Fibroblast of skin of left quadriceps (primary cell): ENCODE data around the gene RNF8.
A peak's percentile ranks its signal among the peaks of the same experiment; 100 is the strongest.
"Not testable (repeated sequence)": the region's sequence is repeated elsewhere in the genome, so short reads cannot be mapped to it uniquely, and the experiment has no call there.

Experiments
- DNase-seq, 2 experiments: peaks; one replicate each; pipeline ENCODE4 v3.0.0-alpha.2; 2013; ENCODE audit warnings: low read depth in 2 of 2

RNF8 gene, protein sequence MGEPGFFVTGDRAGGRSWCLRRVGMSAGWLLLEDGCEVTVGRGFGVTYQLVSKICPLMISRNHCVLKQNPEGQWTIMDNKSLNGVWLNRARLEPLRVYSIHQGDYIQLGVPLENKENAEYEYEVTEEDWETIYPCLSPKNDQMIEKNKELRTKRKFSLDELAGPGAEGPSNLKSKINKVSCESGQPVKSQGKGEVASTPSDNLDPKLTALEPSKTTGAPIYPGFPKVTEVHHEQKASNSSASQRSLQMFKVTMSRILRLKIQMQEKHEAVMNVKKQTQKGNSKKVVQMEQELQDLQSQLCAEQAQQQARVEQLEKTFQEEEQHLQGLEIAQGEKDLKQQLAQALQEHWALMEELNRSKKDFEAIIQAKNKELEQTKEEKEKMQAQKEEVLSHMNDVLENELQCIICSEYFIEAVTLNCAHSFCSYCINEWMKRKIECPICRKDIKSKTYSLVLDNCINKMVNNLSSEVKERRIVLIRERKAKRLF

DNA sequence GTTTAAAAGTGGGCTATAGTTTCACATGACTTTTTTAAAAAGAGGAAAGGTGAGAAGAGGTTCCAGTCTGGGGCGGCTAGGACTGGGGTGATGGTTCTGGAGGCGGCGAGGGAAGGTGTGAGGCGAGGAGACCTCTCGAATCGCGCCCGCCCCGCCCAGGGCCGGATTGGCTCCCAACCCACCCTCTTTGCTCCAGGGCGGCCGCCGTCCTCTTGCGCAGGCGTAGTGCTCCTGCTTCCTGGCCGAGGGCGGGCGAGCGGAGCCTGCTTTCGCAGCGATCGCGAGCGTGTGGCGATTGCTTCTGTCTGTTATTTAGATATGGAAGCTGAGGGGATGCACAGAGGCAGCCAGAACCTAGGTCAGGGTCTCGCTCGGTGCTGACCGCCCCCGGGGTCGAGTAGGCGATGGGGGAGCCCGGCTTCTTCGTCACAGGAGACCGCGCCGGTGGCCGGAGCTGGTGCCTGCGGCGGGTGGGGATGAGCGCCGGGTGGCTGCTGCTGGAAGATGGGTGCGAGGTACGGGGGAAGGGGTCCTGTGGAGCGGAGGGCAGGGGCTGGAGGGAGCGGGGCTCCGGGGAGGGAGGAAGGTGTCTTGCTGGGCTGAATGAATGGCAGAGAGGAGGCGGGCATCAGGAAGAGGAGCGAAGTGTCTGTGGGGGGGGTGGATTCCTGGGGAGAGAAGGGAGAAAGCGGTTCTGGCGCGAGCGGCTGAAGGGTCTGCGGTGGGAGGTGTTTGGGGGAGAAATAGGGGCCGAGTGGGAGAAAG, at the start of gene RNF8:
TSS of gene RNF8 (plus strand) at position 223 of the 765 bp plus-strand sequence. CDS start at position 405, 182 bp downstream.
- peak; percentile 54 to 62 for DNase-seq

DNA sequence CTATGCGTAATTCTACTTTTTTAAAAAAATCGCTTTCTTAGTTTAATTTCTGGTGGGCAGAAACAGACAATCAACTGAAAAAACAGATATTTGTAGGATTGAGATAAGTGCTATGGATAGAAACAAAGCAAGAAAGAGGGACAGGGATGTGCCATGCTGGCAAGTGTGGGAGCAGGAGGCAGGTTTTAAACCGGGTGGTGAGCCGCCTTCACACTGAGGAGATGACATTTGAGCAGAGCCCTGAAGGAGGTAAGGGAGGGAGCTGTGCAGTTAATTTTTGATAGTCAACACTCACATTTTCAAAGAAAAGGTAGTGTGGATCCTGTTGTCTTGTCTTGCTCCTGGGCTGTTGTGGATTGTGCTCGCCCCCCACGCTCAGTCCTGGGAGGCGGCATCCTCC, 49.0 kb upstream of the RNF8 start:
- DNase-seq: no peak

DNA sequence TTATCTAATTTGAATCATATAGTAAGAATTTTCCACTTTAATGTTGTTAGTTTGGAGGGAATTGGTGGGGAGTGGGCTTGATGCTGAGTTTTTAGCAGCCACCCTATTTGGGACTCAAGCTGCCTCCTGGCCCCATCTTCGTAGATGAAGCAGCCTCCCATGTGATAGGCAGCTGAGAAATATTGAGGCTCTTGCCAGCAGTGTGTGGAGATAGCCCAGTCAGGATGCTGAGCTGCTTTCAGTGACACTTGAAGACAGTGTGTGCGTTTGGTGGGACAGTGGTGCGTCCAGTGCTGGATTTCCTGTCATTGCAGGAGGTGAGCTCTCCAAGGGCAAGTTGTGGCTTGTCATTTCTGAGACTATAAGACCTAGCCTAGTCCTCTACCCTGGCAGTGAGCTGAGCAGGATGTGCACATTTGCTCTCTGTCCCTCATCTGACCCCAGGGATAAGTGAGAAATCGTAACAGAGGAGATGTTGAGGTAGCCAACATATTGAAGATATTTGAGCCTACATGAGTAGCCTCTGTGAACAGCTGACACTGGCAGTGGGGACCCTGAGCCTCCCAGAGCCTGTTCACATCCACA, 47.9 kb upstream of the RNF8 start:
- no peak for DNase-seq

DNA sequence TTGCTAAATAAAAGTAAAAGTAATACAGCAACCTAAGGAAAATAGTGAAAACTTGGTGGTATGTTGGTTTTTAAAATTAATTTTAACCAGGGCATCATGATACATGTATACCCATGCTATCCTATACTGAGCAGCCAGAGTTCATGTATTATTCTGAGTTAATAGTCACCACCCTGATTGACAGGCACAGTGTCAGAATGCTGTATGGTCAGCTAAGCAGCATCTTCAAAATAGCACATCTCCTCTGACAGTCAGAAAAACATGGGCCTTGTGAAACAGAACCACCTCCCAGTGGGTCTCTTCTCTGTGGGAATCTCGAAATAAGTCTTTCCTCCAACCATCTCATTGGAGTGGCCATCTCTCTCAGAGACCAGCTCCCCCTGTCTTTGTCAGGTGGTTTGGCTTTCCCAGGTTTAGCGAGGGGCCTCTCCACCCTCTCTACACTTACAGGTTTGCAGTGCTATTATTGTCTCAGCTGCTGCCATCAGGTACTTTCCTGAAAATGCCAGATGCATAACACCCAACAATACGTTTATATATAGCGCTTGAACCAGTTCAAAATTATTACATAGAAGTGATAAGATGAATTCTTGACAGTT, 47.1 kb upstream of the RNF8 start:
- no peak for DNase-seq

DNA sequence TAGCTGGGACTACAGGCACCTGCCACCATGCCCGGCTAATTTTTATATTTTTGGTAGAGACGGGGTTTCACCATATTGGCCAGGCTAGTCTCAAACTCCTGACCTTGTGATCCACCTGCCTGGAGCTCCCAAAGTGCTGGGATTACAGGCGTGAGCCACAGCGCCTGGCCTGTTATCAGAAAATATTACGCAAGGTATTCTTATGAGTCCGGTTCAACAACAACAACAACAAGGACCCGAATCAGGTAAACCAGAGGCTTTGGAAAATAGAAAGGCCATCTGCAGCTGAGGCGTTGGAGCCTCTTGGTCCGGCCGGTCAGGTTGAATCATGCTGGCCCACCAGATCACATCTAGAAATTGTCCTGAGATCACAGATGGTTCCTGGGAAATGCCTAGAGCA, 46.3 kb upstream of the RNF8 start:
- DNase-seq: not testable (repeated sequence)

DNA sequence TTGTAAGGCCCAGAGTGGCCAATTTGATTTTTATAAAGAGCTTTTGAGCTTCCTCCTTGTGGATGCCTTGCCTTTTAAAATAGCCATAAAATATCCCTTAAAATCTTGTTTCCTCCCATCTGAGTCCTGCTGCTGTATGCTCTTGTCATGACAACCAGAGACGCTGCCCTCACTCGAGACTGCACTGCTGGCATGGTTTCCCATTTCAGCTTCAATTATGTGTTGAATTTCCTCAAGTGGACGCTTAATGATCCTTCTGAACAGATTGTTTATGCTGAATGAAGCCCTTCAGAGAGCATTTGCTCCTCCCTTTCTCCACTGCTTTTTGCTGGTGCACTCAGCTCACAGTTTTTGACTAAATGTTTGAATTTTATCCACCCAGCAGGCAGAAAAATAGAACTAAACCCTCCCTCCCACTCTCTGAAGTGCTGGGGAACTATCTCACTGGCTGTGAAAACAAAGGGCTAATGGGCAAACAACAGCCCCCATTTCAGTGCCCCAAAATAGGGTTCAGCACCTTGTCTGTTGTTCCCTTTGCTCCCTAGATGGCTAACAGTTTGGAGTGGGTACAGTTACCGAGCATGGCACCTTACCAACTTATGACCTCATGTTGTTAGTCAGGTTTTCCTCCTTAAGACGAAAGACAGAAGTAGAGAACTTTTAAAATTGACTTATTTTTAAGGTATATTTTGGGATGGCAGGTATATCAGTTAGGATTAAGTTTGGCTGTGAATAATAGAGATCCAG, 45.5 kb upstream of the RNF8 start:
- no peak for DNase-seq

DNA sequence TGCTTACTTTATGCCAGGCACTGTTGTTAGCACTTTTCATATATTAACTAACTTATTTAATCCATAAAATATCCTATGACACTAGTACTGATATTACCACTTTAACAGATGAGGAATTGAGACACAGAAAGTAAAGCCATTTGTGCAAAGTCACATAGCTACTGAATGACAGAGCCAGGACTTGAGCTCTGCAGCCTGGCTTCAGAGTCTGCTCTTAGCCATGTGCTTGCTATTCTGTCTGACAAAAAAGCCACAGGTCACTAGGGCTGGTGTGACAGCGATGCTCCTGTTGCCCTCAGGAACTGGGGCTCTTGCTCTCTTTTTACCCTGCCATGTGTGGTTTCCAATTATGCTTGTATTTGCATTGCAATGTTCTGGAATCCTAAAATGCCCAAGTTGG, 44.7 kb upstream of the RNF8 start:
- DNase-seq: no peak

DNA sequence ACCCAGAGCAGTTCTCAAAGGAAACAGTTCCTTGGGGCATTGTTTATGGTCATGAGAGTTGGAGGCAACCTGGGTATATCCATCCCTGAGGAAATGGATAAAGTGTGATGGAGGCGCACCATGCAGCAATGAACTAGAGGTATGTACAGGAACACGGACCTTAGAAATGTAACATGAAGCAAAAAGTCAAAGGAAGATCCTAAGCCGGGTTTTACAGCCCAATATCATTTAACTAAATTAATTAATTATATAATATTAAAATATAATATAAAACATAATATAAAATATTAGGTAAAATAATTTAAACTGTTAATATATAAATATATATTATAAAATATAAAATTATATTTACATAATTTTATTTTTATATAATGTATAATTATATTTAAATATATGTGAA, 44.1 kb upstream of the RNF8 start:
- no peak for DNase-seq

DNA sequence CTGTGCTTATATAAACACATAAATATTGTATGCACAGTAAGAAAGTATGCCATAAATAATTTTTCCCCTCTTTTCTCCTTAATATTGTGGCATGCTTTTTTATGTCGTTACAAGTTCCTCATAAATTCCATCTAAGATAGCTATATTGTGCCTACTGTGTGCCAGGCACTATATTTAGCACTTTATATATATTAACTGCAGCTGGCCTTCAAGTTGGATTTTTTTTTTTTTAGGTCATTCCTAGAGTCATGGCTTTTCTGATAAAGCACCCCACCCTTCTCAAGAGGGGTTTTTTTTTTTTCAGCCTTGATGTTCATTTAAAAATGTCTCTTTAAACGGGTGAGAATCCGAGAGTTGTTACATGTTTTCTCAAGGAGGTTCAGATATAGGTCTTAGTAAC, 42.8 kb upstream of the RNF8 start:
- DNase-seq: no peak

DNA sequence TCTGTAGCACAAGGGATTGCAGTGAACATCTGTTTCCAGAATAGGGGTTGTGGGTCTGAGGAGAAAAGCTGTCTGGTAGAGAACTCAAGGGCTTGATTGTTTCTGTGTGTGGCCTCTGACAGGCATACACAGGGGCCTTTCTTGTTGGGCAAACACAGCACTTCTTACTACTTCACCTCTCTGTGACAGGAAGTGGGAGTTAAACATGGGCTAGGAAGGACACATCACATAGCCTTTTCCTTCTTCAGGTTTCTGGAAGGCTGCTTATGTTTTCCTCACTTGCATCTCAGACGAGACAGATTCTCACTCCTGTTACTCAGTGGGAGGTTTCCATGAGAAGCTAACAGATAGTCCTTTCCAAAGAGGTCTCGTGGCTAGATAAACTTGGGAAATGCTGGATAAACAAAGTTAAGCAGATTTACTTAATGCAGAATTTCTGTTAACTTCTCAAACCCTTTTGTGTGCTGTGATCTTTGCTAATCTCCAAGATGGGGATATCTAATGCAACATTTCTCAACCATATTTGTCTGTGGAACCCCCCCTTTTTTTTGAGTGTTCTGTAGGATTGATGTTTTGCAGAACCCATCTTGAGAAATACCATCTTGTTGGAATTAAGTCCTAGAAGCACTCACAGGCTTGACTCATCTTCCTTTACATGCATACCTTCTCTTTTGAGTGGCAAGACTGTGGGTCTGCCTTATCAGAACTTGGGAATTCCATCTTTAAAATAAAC, 41.9 kb upstream of the RNF8 start:
- peak; percentile 51 to 54 for DNase-seq

DNA sequence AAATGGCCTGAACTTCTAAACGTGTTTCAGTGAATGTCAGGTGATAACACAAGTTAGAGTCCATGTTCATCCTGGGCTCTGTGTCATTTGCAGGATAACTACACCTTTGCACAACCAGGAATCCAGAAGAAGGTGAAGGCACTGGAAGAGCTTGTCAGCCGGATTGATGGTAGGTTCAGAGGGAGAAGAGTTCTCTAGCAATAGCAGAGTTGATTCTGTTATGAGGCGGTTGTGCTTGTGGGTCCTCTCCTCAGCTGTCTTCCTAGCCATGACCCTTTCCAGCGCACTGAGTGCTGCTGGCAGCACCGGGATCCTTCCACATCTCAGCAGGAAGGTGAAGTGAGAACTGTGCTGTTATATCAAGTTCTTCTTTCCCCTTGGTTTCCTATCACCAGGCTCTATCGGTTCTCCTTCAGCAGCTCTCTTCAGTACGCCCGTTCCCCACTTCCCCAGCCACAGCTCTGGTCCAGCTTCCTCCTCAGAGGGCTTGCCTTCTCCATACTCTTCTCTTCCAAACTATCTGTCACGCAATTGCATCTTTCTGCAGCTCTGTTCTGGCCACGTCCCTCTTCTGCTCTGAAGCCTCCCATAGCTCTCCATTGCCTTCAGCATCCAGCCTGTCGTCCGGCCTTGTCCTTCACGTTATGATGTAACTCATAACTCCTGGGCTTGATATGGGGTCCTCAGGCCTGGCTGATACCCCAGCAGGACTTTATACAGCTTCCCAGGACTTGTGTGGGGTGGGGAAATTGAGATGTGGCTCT, 39.9 kb upstream of the RNF8 start:
- no peak for DNase-seq

DNA sequence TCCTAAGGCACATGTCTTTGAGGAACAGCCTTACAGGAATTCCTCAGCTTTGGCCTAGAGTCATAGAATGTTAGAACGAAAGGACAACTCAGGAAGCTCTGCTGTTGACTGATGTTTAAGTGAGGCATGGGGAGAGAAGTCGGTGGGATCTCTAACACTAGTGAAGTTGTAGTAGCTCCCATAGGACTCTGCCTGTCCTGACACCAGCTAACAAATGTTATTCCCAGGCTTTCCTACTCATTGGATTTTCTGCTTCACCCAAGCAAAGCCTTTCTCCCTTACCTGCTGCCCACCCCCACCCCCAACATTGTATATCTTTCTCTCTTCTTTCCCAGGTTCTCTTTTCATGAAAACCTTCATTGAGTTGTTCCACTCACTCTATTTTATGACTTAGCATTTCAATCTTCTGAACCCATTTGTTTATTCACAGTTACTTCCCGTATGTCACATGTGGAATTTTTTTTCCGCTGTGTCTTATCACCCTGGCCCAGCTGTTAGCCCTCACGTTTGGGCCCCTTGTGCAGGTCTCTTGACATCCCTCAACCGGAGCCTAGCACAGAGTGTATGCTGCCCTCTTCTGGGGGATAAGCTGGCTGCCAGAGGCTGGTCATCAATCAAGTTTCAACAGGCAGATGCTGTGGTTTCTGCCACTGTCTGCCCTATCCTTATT, 39.2 kb upstream of the RNF8 start:
- DNase-seq: no peak

DNA sequence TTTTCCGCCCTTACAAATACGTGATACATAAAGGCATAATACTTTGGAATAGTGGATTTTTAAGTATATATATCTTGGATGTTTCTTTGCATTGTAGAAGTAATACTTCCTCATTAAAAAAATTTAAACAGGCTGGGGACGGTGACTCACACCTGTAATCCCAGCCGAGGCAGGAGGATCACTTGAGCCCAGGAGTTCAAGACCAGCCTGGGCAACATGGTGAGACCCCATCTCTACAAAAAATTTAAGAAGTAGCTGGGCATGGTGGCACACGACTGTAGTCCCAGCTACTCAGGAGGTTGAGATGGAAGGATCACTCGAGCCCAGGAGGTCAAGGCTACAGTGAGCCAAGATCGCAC, 38.6 kb upstream of the RNF8 start:
- DNase-seq: no peak

DNA sequence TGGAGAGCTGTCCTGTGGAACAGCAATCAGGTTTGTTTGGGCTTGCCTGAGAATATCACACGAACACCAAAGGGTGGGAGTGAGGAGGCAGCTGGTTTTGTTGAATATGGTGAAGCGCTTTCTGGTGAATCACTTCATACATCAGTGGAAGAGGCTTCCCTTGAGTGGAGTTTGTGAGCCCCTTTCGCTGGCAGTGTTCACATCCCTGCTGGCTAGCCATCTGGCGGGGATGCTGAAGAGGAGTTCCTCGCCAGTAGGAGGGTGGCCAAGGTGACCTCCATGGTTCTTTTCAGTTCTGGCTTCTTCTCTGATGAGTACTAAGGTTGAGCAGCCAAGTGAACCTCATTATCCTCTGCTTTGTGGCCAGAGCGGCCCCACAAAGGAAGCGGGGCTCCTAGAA, 37.7 kb upstream of the RNF8 start:
- no peak for DNase-seq

DNA sequence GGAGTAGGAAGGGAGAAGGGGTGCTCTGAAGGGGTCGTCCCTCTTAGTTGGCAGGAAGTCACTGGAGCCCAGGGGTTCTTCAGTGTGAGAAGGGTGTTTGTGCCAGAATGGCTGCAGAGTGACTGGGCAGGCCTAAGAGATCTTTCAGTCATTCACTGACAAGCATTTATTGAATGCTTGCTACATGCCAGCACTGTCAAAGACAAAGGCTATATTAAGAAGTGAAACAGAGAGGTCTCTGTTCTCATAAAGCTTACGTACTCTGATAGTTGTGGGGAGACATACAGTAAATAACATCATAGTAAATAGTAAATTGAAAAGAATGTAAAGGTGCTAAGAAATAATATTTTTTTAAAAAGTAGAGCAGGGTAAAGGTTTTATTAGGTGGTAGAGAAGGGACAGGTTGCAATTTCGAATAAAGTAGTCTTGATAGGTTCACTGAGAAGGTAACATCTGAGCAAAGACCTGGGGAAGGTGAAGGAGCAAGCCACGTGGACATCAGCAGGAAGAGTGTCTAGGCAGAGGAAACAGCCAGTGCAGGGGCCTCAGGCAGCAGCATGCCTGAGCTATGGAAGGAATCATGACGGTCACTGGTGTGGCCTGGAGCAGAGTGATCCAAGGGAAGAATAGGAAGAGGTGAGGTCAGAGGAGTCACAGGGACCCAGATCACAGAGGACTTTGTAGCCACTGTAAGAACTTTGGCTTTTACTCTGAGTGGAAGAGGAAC, 36.3 kb upstream of the RNF8 start:
- DNase-seq: no peak

DNA sequence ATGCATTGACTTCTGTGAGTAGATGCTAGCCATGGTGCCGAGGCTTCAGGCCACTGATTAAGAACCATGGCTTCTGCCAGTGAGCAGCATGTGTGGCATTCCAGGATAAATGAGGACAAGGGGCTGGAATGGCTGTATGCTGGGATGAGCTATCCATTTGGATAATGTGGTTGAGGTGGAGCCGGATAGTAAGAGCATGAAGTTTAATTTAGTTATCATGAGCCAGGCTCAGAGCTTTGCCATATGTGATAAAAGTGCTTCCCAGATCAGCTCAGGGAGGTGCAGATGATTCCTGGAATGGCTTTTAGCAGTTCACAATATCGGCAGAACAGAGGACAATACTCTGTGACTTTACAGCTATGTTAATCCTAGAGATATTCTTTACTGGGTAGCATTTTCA, 34.6 kb upstream of the RNF8 start:
- no peak for DNase-seq

DNA sequence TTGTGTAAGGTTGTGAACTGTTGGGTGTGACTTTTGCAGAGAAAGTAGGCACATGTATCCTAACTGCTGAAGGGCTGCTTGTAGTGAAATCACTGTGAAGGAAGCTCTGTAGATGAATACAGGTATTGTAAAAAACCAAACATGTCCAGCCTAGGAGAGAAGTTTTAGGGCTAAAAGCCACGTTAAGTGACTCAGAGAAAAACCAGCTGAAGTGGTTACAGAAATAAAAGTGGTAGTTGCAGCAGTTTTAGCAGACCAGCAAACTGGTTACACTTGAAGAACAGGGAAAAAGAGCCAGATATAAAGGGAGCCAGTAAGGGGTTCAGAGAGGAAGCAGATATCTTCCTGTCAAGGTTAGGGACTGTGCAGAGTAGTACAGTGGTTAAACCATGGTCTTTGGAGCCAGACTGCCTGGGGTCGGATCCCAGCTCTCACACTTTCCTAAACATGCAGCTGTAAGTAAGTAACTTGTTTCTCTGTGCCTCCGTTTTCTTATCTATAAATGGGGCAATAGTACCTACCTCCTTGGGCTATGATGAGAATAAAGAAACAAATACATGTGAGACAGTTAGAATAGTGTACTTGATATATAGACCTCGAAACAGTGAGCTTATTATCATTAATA, 33.8 kb upstream of the RNF8 start:
- no peak for DNase-seq

DNA sequence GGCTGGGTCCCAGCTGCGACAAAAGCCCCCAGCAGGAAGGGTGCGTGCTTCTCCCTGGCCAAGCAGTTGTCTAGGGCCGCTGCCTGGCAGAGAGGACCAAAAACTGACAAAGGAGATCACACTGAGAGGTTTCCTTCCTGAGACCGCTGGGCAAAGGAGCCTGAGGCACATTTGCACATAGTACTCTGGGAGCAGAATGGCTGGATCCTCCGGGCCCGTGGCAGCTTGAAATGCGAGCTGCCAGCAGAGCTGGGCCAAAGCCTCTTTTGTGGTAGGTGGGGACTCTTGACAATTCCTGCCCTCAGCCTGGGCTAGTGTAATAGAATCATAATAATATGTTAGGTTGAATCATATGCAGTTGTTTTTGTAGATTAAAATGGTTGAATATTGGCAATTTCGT, 33.1 kb upstream of the RNF8 start:
- no peak for DNase-seq
